ENCODE measurements around the gene TRIM43B. TPM values are rescaled to one million over a fixed set of nuclear protein-coding genes. Genes with fewer than 3 reads are reported as not detected.
"Not testable (repeated sequence)": the region's sequence is repeated elsewhere in the genome, so short reads cannot be mapped to it uniquely, and the experiment has no call there.

TRIM43B gene
- total RNA-seq, 1 donor from 2014 or later, result 5.7 TPM

DNA sequence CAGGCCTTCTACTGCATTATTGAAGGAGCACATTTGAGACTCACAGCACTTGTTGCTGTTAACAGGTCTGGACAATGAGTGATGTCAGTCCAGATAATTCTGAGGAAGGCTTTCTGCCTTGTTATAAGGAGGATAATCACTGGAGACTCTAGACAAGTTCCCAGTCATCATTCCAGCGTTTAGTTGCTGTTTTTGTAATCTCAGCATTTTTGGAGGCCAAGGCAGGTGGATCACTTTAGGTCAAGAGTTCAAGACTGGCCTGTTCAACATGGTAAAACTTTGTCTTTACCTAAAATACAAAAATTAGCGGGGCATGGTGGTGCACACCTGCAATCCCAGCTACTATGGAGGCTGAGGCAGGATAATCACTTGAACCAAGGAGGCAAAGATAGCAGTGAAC lies 39.6 kb upstream of the TRIM43B start:
- Mint-ChIP-seq H3K36me3 (ENCODE audit: unreplicated experiment) (no peaks in the 10 kb centered on the region), H3K4me3 (ENCODE audit: unreplicated experiment) (no peak overlapping the region), H3K27ac (ENCODE audit: unreplicated experiment) (no peak overlapping the region), H3K9me3 (ENCODE audit: unreplicated experiment) (peaks cover 2% of the 10 kb centered on the region), H3K27me3 (ENCODE audit: unreplicated experiment) (peaks cover 2% of the 10 kb centered on the region), H3K4me1 (ENCODE audit: low read depth, unreplicated experiment) (no peaks in the 10 kb centered on the region)
- DNase-seq, result no peak
- no peak for TF ChIP-seq CTCF (IDR thresholded peaks at IDR 0.05; ENCODE audit: partially characterized antibody, unreplicated experiment)

- TF ChIP-seq CTCF (IDR thresholded peaks at IDR 0.05; ENCODE audit: partially characterized antibody, unreplicated experiment), result no peak
- Mint-ChIP-seq H3K27ac (ENCODE audit: unreplicated experiment) (no peak overlapping the region), H3K9me3 (ENCODE audit: unreplicated experiment) (no peaks in the 10 kb centered on the region), H3K4me1 (ENCODE audit: low read depth, unreplicated experiment) (no peaks in the 10 kb centered on the region), H3K36me3 (ENCODE audit: unreplicated experiment) (no peaks in the 10 kb centered on the region), H3K4me3 (ENCODE audit: unreplicated experiment) (no peak overlapping the region), H3K27me3 (ENCODE audit: unreplicated experiment) (no peaks in the 10 kb centered on the region)
- no peak for DNase-seq
Measured at GRCh38 chr2:95514718-95515117, 30.2 kb upstream of the TRIM43B start.

- H3K27ac Mint-ChIP-seq (ENCODE audit: unreplicated experiment); H3K4me1 Mint-ChIP-seq (ENCODE audit: low read depth, unreplicated experiment); DNase-seq; H3K36me3 Mint-ChIP-seq (ENCODE audit: unreplicated experiment); H3K27me3 Mint-ChIP-seq (ENCODE audit: unreplicated experiment); H3K4me3 Mint-ChIP-seq (ENCODE audit: unreplicated experiment); H3K9me3 Mint-ChIP-seq (ENCODE audit: unreplicated experiment): not testable (repeated sequence)
Measured at GRCh38 chr2:95514226-95514625, 29.7 kb upstream of the TRIM43B start.

GRCh38 chr2:95509408-95509807 lies 24.9 kb upstream of the TRIM43B start:
- Mint-ChIP-seq H3K27ac (ENCODE audit: unreplicated experiment) (no peak overlapping the region), H3K36me3 (ENCODE audit: unreplicated experiment) (no peaks in the 10 kb centered on the region), H3K27me3 (ENCODE audit: unreplicated experiment) (no peaks in the 10 kb centered on the region), H3K4me3 (ENCODE audit: unreplicated experiment) (no peak overlapping the region), H3K4me1 (ENCODE audit: low read depth, unreplicated experiment) (no peaks in the 10 kb centered on the region), H3K9me3 (ENCODE audit: unreplicated experiment) (no peaks in the 10 kb centered on the region)
- TF ChIP-seq CTCF (IDR thresholded peaks at IDR 0.05; ENCODE audit: partially characterized antibody, unreplicated experiment), result no peak
- no peak for DNase-seq

DNA sequence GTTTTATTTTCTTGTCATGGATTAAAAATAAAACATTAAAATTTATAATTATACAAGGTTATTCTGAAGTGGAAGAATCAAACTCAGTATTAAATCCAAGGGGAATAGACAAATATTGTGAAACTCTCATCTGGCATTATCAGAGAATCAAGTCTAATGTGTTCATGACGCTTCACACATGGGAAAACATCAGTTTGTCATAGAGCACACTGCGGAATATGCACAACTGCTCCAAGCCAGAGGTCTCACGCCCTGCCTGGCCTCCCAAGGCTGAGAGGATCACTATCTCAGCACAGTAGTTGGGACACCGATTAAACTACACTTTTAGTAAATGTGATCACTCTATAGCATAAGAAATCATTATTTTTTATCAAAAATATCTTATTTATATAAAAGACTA lies 20.7 kb upstream of the TRIM43B start:
- TF ChIP-seq CTCF (IDR thresholded peaks at IDR 0.05; ENCODE audit: partially characterized antibody, unreplicated experiment), result no peak
- DNase-seq, result no peak
- no peak overlapping the region for H3K27ac Mint-ChIP-seq (ENCODE audit: unreplicated experiment)
- H3K27me3 Mint-ChIP-seq (ENCODE audit: unreplicated experiment), result no peaks in the 10 kb centered on the region
- H3K4me3 Mint-ChIP-seq (ENCODE audit: unreplicated experiment), result no peak overlapping the region
- H3K4me1 Mint-ChIP-seq (ENCODE audit: low read depth, unreplicated experiment), result no peaks in the 10 kb centered on the region
- H3K36me3 Mint-ChIP-seq (ENCODE audit: unreplicated experiment), result no peaks in the 10 kb centered on the region
- no peaks in the 10 kb centered on the region for H3K9me3 Mint-ChIP-seq (ENCODE audit: unreplicated experiment)

DNA sequence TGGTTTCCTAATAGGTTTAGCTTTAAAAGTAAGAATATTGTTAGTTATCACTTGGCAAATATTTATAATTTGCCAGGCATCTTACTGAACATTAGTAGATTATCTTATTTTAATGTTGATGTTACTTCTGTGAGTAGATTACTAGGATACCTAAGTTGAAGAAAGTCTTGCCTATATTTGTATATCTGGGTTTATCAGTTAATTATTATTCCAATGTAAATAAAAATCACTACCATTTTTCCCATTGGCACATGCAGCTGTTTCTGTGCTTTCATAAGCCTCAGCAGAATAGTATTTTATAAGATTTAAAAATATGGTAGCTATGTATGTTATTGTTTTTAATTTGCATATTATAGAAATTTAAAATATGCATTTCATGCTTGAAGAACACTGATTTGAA lies 16.3 kb upstream of the TRIM43B start:
- Mint-ChIP-seq H3K4me3 (ENCODE audit: unreplicated experiment) (no peak overlapping the region), H3K27me3 (ENCODE audit: unreplicated experiment) (no peaks in the 10 kb centered on the region), H3K9me3 (ENCODE audit: unreplicated experiment) (no peaks in the 10 kb centered on the region), H3K27ac (ENCODE audit: unreplicated experiment) (no peak overlapping the region), H3K36me3 (ENCODE audit: unreplicated experiment) (no peaks in the 10 kb centered on the region), H3K4me1 (ENCODE audit: low read depth, unreplicated experiment) (no peaks in the 10 kb centered on the region)
- TF ChIP-seq CTCF (IDR thresholded peaks at IDR 0.05; ENCODE audit: partially characterized antibody, unreplicated experiment), result no peak
- no peak for DNase-seq

DNA sequence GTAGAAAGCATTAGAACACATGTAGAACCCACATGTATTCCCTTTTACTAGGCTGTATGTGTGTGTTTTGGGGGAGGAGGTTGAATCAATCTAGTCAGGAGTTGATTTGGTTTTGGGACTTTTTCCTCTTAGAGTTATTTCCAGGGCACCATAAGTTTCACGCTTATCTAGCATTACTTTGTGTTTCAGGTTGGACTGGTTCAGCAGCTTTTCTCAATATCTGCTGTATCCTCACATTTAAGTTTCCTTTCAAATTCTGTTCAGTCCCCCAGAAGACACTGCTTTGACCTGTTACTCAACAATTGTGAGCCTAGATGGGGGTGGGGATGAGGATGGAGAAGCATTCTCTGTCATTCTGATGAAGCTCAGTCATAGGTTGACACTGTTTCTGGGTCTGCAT lies 7.5 kb upstream of the TRIM43B start:
- not testable (repeated sequence) for H3K27me3 Mint-ChIP-seq (ENCODE audit: unreplicated experiment); H3K4me1 Mint-ChIP-seq (ENCODE audit: low read depth, unreplicated experiment); H3K9me3 Mint-ChIP-seq (ENCODE audit: unreplicated experiment); DNase-seq; H3K36me3 Mint-ChIP-seq (ENCODE audit: unreplicated experiment); H3K4me3 Mint-ChIP-seq (ENCODE audit: unreplicated experiment); H3K27ac Mint-ChIP-seq (ENCODE audit: unreplicated experiment)

GRCh38 chr2:95475025-95475424 lies 9.5 kb downstream of the TRIM43B start:
- not testable (repeated sequence) for H3K36me3 Mint-ChIP-seq (ENCODE audit: unreplicated experiment); H3K4me1 Mint-ChIP-seq (ENCODE audit: low read depth, unreplicated experiment); DNase-seq; H3K27ac Mint-ChIP-seq (ENCODE audit: unreplicated experiment); H3K27me3 Mint-ChIP-seq (ENCODE audit: unreplicated experiment); H3K4me3 Mint-ChIP-seq (ENCODE audit: unreplicated experiment); H3K9me3 Mint-ChIP-seq (ENCODE audit: unreplicated experiment)
